22Rv1 (cell line): ENCODE measurements around the gene FAM89B.

Source experiments
- H3K27ac ChIP-seq: fragments of 450-650 bp; 2 replicates; pipeline ENCODE4 v1.5.1; 2017
- CTCF ChIP-seq: fragments of 450-650 bp; IDR thresholded peaks from 2 replicates; pipeline ENCODE4 v1.5.1; 2017; ENCODE audit warnings: mild to moderate bottlenecking
- ZFX ChIP-seq: fragments of 450-650 bp; IDR thresholded peaks from 2 replicates; pipeline ENCODE4 v1.6.1; 2017; ENCODE audit warnings: antibody characterized with exemption, borderline replicate concordance

Gene FAM89B

GRCh38 chr11:65590240-65590738 lies 18.0 kb downstream of the FAM89B start:
- TF ChIP-seq ZFX (no peak), CTCF (no peak)
- no peak overlapping the region for H3K27ac ChIP-seq

GRCh38 chr11:65591939-65592857 lies 19.9 kb downstream of the FAM89B start:
- no peak overlapping the region for H3K27ac ChIP-seq
- no peak for TF ChIP-seq ZFX
- no peak for TF ChIP-seq CTCF

GRCh38 chr11:65592858-65593517 lies 20.6 kb downstream of the FAM89B start:
- H3K27ac ChIP-seq, result no peak overlapping the region
- no peak for TF ChIP-seq CTCF
- TF ChIP-seq ZFX, result no peak

GRCh38 chr11:65593518-65594414 lies 21.4 kb downstream of the FAM89B start:
- H3K27ac ChIP-seq, result 0 out of 2 replicates have a peak overlapping the region, but pooled peaks have one; percentile 8
- TF ChIP-seq CTCF (peak; percentile 82), ZFX (no peak)

- no peak overlapping the region for H3K27ac ChIP-seq
- no peak for TF ChIP-seq CTCF
- no peak for TF ChIP-seq ZFX
Measured at GRCh38 chr11:65595131-65595530, 22.8 kb downstream of the FAM89B start.

- TF ChIP-seq ZFX (no peak), CTCF (no peak)
- 0 out of 2 replicates have a peak within 1 kb of the TSS, but pooled peaks have one; percentile 8 for H3K27ac ChIP-seq
Measured at GRCh38 chr11:65595543-65596281, 23.4 kb downstream of the FAM89B start, which contains the start of gene KCNK7. Gene KCNK7, minus strand, starts transcription at chr11:65595800. Its CDS starts 28 bp downstream, at chr11:65595772.
